GM23338 (cell line): ENCODE results near the gene DMKN. TPM values are rescaled to one million over a fixed set of nuclear protein-coding genes. Genes with fewer than 3 reads are reported as not detected.

Experiments
- ATAC-seq: fragments of 200-7000 bp; cut with Tn5 transposase; 3 replicates; pipeline ENCODE4 v1.9.1; 2020
- DNase-seq: peaks from one replicate; pipeline ENCODE4 v3.0.0-alpha.2; 2015; ENCODE audit warnings: low spot score
- H2AFZ ChIP-seq: fragments of 200-600 bp; sonication (generic); 2 replicates; pipeline ENCODE4 v1.8.0; 2016; ENCODE audit warnings: antibody characterized with exemption, mild to moderate bottlenecking, moderate library complexity
- H3F3A ChIP-seq: fragments of 200-600 bp; sonication (generic); replicated peaks from 2 replicates; pipeline ENCODE4 v1.8.0; 2017; ENCODE audit warnings: antibody characterized with exemption, mixed run types, low read depth
- H3K27ac ChIP-seq: fragments of 200-600 bp; sonication (generic); 2 replicates; pipeline ENCODE4 v1.6.1; 2016; ENCODE audit warnings: low read depth
- H3K27me3 ChIP-seq: fragments of 200-600 bp; sonication (generic); 2 replicates; pipeline ENCODE4 v1.8.0; 2016; ENCODE audit warnings: mild to moderate bottlenecking, mixed run types, moderate library complexity; ENCODE audit not compliant: insufficient read depth
- H3K36me3 ChIP-seq: fragments of 200-600 bp; sonication (generic); 2 replicates; pipeline ENCODE4 v1.8.0; 2016; ENCODE audit warnings: mild to moderate bottlenecking; ENCODE audit not compliant: insufficient read depth
- H3K4me1 ChIP-seq: fragments of 200-600 bp; sonication (generic); 2 replicates; pipeline ENCODE4 v1.8.0; 2016; ENCODE audit warnings: mild to moderate bottlenecking, moderate library complexity; ENCODE audit not compliant: insufficient read depth
- H3K4me2 ChIP-seq: fragments of 200-600 bp; sonication (generic); 2 replicates; pipeline ENCODE4 v1.7.1; 2017; ENCODE audit warnings: mixed run types
- H3K4me3 ChIP-seq: fragments of 200-600 bp; sonication (generic); 2 replicates; pipeline ENCODE4 v1.6.1; 2016; ENCODE audit warnings: mixed run types
- H3K79me2 ChIP-seq: fragments of 200-600 bp; sonication (generic); replicated peaks from 2 replicates; pipeline ENCODE4 v1.8.0; 2017; ENCODE audit warnings: mild to moderate bottlenecking; ENCODE audit not compliant: insufficient read depth
- H3K9me2 ChIP-seq: fragments of 200-600 bp; sonication (generic); 2 replicates; pipeline ENCODE4 v1.8.0; 2017; ENCODE audit not compliant: insufficient read depth
- H4K20me1 ChIP-seq: fragments of 200-600 bp; sonication (generic); replicated peaks from 2 replicates; pipeline ENCODE4 v1.8.0; 2017; ENCODE audit warnings: mild to moderate bottlenecking; ENCODE audit not compliant: insufficient read depth
- H3K27ac Mint-ChIP-seq: 2 replicates; pipeline ENCODE4 v1.8.0; 2020; ENCODE audit warnings: inconsistent platforms, mild to moderate bottlenecking, moderate library complexity, mixed read lengths
- H3K27me3 Mint-ChIP-seq: 3 replicates; pipeline ENCODE4 v1.8.0; 2022; ENCODE audit warnings: low read depth, mild to moderate bottlenecking, moderate library complexity, mixed read lengths, inconsistent platforms; ENCODE audit not compliant: insufficient read depth, poor library complexity
- H3K36me3 Mint-ChIP-seq: 3 replicates; pipeline ENCODE4 v1.8.0; 2021; ENCODE audit warnings: low read depth, mild to moderate bottlenecking, inconsistent platforms, moderate library complexity, mixed read lengths
- H3K4me1 Mint-ChIP-seq: 3 replicates; pipeline ENCODE4 v1.8.0; 2020; ENCODE audit warnings: mild to moderate bottlenecking, inconsistent platforms, mixed read lengths
- H3K4me3 Mint-ChIP-seq: 3 replicates; pipeline ENCODE4 v1.8.0; 2021; ENCODE audit warnings: moderate library complexity, mild to moderate bottlenecking, inconsistent platforms, mixed read lengths
- H3K9me3 Mint-ChIP-seq: 3 replicates; pipeline ENCODE4 v1.8.0; 2020; ENCODE audit warnings: moderate library complexity, mild to moderate bottlenecking, inconsistent platforms, mixed read lengths
- CREB1 ChIP-seq: fragments of 250-450 bp; sonication (Bioruptor Pico); IDR thresholded peaks from 2 replicates; pipeline ENCODE4 v1.5.0; 2020; ENCODE audit warnings: low read depth, mild to moderate bottlenecking, moderate library complexity
- CTCF ChIP-seq, 2 experiments: fragments of 200-600 bp in 1 of 2; sonication (generic) in 1 of 2; conservative IDR thresholded peaks; 2 replicates each; pipeline versions ENCODE4 v1.5.1 to v1.6.1; 2016 to 2017; ENCODE audit warnings: antibody characterized with exemption in 2 of 2, low read depth in 2 of 2, mild to moderate bottlenecking in 2 of 2, moderate library complexity in 1 of 2
- ETS1 ChIP-seq: IDR thresholded peaks from 2 replicates; pipeline ENCODE4 v1.6.1; 2016; ENCODE audit warnings: antibody characterized with exemption
- EZH2 ChIP-seq: fragments of 200-600 bp; sonication (generic); IDR thresholded peaks from one replicate; pipeline ENCODE4 v1.8.0; 2017; ENCODE audit warnings: antibody characterized with exemption, mild to moderate bottlenecking, low read depth; ENCODE audit not compliant: unreplicated experiment
- EZH2phosphoT487 ChIP-seq: fragments of 200-600 bp; sonication (generic); IDR thresholded peaks from one replicate; pipeline ENCODE4 v1.8.1; 2018; ENCODE audit warnings: antibody characterized with exemption; ENCODE audit not compliant: unreplicated experiment
- JUNB ChIP-seq: IDR thresholded peaks from one replicate; pipeline ENCODE4 v1.6.1; 2016; ENCODE audit warnings: antibody characterized with exemption; ENCODE audit not compliant: unreplicated experiment
- NANOG ChIP-seq: IDR thresholded peaks from 2 replicates; pipeline ENCODE4 v1.6.1; 2016; ENCODE audit warnings: antibody characterized with exemption, borderline replicate concordance
- REST ChIP-seq: IDR thresholded peaks from one replicate; pipeline ENCODE4 v1.6.1; 2018; ENCODE audit warnings: antibody characterized with exemption; ENCODE audit not compliant: unreplicated experiment
- STAT1 ChIP-seq: IDR thresholded peaks from one replicate; pipeline ENCODE4 v1.6.1; 2016; ENCODE audit warnings: antibody characterized with exemption; ENCODE audit not compliant: unreplicated experiment
- ZNF114 ChIP-seq: fragments of 250-450 bp; sonication (Bioruptor Pico); IDR thresholded peaks from 2 replicates; pipeline ENCODE4 v1.5.0; 2020; ENCODE audit warnings: mild to moderate bottlenecking, moderate library complexity
- ZNF331 ChIP-seq: fragments of 250-450 bp; sonication (Bioruptor Pico); IDR thresholded peaks from 2 replicates; pipeline ENCODE4 v1.5.0; 2020; ENCODE audit warnings: low read depth, mild to moderate bottlenecking, moderate library complexity
- ZNF462 ChIP-seq: fragments of 250-450 bp; sonication (Bioruptor Pico); IDR thresholded peaks from 2 replicates; pipeline ENCODE4 v1.5.0; 2020; ENCODE audit warnings: mild to moderate bottlenecking, moderate library complexity
- polyA plus RNA-seq: library from polyadenylated mRNA; unstranded; fragments of >200 nt; fragmentation: Nextera tagmentation; extraction: Ambion mirVana; gene quantifications from 2 replicates; pipeline ENCODE4 v1.2.1, GENCODE V29; 2016
- total RNA-seq: library from RNA; depleted of rRNA; stranded (reverse); fragments of >200 nt; shearing (Covaris generic); gene quantifications from 2 replicates; pipeline ENCODE4 v1.2.3, GENCODE V29; 2014

Gene DMKN
- total and polyA plus RNA-seq, 2 experiments from 2014 or later, result 259 to 569 TPM

- H3K27me3 ChIP-seq, result no peaks in the 10 kb centered on the region
- Mint-ChIP-seq H3K4me1 (peaks cover 1% of the 10 kb centered on the region), H3K4me3 (no peak overlapping the region), H3K36me3 (no peaks in the 10 kb centered on the region), H3K9me3 (no peaks in the 10 kb centered on the region), H3K27ac (no peak overlapping the region), H3K27me3 (peaks cover 6% of the 10 kb centered on the region)
- H4K20me1 ChIP-seq, result no peaks in the 10 kb centered on the region
- TF ChIP-seq ETS1 (no peak), ZNF331 (CRISPR knock-in tag) (no peak), NANOG (no peak), STAT1 (no peak), REST (no peak), CTCF (conservative IDR thresholded peaks at IDR 0.05; ENCODE audit: low read depth in 2 of 2) (no peak), EZH2 (no peak), ZNF462 (CRISPR knock-in tag) (no peak), ZNF114 (CRISPR knock-in tag) (no peak), CREB1 (CRISPR knock-in tag) (no peak), JUNB (no peak), EZH2phosphoT487 (no peak)
- no peaks in the 10 kb centered on the region for H3K4me1 ChIP-seq
- H3K27ac ChIP-seq, result no peak overlapping the region
- H3K4me2 ChIP-seq, result no peak overlapping the region
- no peak overlapping the region for H3K4me3 ChIP-seq
- H2AFZ ChIP-seq, result no peak overlapping the region
- DNase-seq (no peak), ATAC-seq (no peak)
- no peaks in the 10 kb centered on the region for H3F3A ChIP-seq
- no peaks in the 10 kb centered on the region for H3K79me2 ChIP-seq
- no peaks in the 10 kb centered on the region for H3K9me2 ChIP-seq
- H3K36me3 ChIP-seq, result no peaks in the 10 kb centered on the region
These were observed 57.7 kb downstream of the DMKN start for GRCh38 chr19:35455616-35456201.
